SIG-M5 treated with dmso at 0.1 percent for 504 hours (cell line): ENCODE results near the gene CRIP3.

ENCODE experiments used
- DNase-seq: peaks from one replicate; lab custom pipeline; 2025; ENCODE audit not compliant: unreplicated experiment; lab: John Stamatoyannopoulos, UW

CRIP3 gene

DNA sequence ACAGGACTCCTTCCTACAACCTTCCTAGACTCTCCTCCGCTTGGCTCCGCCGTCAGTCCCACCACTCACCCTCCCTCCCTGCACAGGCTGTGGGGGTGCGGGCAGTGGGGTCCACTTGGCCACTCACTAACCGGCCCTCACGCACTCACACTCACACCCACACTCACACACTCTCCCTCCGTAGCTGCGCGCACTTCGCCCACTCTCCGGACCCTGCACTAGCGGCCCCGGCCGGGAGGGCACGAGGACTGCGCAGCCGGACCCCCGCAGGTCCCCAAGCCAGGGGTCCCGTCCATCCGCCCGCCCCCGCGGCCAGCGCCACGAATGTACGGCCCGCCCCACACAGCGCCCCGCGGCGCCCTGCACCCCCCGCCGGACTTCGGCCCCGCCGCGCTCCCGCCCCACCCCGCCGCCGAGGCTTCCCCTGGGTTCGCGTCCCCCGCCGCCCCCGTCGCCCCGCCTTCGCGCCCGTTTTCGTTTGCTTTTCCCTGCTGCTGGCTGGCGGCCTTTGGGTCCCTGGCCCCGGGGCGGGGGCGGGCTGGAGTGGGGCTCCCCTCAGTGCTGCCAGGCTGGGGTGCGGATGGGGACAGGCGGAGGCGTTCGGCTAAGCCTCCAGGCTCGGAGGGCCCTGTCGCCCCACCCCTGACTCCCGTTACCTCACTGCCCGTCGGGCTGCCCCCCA lies 33.6 kb downstream of the CRIP3 start:
- DNase-seq = no peak

DNA sequence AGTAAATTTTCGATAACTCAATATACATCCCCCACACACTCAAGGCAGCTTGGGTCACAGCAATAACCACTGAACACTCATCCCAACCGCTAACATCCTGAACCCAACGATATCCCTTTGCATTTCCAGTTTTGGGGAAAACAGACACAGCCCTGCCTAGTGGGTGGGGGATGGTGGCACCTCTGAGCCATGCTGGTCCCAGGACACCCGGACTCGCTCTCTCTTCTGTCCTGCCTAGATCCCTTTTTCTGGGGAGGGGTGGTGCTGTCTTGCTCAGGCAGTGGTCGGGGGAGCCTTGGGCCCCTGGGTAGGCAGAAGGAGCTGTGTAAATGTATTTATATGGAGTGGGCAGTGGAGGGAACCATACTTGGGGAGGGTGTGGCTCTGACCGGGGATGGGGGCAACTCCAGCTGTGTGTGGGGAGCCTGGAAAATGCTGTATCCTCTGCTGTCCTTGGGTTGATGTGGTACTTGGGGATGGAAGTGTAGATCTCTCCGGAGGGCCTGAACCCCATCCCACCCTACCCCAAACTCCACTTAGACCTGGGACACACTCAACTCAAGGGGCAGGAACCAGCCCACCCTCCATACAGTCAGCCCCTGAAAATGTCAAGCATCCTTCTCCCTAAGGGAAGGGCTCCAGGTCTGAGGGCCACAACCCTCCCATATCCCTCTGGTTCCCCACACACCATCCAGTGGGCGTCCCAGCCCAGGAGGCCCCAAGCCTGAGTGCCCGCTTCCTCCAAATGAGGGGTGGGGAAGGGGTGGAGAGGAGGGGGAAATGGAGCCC lies 34.3 kb downstream of the CRIP3 start:
- no peak for DNase-seq

- DNase-seq = no peak
Observed at GRCh38 chr6:43273707-43274106, 34.9 kb downstream of the CRIP3 start.

- DNase-seq = no peak
Observed at GRCh38 chr6:43271944-43272343, 36.7 kb downstream of the CRIP3 start.

- DNase-seq = no peak
Observed at GRCh38 chr6:43271103-43271815, 37.4 kb downstream of the CRIP3 start.

DNA sequence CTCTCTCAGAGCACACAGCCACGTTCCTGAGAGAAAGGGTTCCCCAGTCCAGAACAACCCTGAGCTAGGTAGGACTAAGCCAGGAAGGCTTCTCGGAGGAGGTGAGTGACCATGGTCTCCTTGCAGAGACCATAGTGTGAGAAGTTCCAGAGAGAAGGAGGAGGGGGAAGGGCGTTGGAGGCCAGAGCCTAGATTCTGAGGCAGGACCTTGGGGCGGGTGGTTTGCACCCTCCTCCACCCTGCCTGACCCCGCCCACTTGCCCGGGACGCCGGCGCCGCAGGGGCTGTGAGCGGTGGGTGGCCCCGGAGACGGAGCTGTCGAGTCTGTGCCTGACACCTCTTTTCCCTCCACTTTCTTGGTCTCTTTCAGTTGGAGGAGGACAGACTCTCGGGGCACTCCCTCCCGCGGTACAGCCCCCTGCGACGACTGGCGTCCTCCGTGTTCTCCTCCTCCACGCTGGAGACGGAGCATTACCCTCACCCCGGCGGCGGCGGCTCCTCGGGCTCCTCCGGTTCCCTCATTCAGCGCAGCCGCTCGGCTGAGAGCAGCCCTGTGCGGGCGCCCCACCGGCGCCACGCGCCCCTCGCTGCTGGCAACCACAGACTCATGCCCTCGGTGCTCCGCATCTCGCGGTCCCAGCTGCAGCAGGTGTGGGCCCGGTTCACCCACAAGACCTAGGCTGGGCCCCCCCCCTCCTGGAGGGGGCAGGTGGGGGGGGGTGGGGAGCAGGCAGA lies 39.2 kb downstream of the CRIP3 start:
- DNase-seq = no peak

DNA sequence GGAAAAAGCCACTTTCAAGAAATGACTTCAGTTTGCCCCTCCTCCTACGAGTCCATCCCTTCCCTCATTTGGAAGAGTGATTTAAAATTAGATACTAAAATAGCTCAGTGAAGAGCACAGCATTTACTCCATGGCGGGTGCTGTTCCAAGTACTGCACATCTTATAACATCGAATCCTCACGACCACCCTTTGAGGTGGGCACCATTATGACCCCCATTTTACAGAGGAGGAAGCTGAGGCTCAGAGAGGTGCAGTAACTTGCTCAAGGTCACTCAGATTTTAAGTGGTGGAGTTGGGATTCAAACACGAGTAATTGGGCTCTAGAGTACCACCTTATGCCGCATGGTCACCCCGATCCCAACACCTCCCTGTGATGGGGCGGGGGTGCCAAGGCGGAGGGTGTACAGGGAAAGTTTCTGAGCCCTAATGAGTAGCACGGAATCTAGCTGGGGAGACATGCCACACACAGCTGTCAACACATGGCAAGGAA lies 39.8 kb downstream of the CRIP3 start:
- DNase-seq = no peak

DNA sequence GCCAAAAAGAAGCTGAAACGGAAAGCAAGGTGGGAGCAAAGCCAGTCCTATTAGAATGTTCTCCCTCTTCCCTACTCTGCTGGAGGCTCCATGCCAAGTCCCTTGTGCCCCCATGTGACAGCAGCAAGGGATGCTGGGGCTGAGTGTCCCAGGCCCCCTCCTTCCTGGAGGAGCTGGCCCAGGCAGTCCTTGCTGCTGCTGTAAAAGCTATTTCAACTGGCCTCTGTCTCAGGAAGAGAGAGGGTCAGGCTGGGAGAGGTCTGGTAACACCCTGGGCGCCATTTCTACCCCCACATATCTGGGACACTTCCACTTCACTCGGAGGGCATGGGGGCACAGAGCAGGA lies 40.3 kb downstream of the CRIP3 start:
- no peak for DNase-seq

GRCh38 chr6:43267619-43268354 lies 40.8 kb downstream of the CRIP3 start:
- DNase-seq = no peak

GRCh38 chr6:43265564-43265963 lies 43.1 kb downstream of the CRIP3 start:
- DNase-seq = no peak

DNA sequence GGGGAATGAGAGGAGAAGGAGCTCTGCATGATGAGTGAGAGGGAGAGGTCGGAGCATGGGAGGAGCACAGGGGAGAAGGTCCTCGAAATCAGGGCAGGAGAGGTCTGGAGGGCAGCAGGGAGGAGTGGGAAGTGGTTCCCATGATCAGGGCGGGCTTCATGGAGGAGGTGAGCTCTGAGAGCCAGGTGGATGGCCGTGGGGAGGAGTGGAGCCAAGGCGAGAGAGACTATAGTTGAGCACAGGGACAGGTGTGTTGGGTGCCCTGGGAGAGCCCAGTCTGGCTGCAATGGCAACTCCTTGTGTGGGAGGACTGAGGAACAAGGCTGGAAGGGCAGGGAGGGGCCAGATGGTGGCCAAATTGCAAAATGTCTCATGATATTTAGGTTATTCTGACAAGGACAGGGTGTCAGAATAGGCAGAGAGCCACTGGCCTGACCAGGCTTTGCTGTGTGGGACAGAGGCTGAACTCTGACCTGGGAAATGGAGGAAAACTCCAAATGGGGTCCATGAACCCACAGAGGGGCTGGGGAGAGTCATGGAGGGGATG lies 44.0 kb downstream of the CRIP3 start:
- no peak for DNase-seq

DNA sequence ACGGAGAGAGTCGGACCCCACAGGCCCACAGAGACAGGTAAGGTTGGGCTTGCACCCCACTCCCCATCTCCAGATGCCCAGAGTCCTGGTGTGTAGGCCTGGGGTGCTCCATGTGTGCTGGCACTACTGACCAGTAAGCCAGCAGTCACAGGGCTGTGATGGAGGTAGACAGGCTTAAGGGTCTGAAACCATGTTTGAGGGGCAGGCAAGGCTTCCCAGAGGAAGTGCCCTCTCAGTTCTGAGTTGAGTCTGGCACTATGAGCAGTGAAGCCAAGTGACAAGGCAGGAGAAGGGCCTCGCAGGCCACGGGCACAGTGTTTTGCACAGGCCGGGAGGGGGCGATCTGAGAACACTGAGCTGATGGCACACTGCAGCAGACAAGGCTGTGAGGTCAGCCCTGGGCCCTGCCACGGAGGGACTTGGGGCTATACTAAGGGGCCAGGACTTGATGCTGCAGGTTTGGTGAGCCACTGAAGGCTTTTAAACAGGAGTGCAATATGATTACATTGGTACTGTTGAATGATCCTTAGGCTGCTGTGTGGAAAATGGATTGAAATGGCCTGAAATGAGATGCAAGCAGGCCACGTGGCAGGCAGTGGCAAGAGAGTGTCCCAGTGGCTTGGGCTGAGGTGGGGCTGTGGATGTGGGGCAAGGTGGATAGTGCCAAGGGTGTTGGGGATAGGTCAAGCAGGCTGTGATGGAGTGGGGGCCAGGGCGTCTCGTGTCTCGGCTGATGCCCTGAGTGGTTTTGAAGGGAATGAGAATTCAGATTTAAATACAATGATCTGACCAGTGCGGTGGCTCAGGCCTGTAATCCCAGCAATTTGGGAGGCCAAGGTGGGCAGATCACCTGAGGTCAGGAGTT lies 45.1 kb downstream of the CRIP3 start:
- peak; percentile 59 for DNase-seq

- DNase-seq = no peak
Observed at GRCh38 chr6:43262780-43263313, 45.8 kb downstream of the CRIP3 start.

- DNase-seq = no peak
Observed at GRCh38 chr6:43262000-43262779, 46.4 kb downstream of the CRIP3 start.

GRCh38 chr6:43261198-43261597 lies 47.4 kb downstream of the CRIP3 start:
- no peak for DNase-seq

DNA sequence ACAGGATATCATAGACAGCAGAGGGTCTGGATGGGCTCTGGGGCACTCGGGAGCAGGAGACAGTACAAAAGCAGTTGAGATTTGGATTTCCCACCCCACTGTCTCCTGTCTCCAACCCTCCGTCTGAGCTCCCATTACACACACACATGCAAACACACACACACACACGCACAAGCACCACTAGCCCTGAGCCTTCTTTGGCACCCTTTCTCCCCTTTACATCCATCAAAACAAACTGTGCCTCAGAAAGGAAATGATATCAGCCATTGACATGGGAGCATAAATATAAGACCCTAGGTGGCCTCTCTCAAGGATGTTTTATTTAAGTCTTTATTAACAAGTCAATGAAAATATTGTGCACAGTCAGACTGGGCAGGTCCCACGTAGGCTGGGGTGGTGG lies 47.8 kb downstream of the CRIP3 start:
- DNase-seq = no peak

DNA sequence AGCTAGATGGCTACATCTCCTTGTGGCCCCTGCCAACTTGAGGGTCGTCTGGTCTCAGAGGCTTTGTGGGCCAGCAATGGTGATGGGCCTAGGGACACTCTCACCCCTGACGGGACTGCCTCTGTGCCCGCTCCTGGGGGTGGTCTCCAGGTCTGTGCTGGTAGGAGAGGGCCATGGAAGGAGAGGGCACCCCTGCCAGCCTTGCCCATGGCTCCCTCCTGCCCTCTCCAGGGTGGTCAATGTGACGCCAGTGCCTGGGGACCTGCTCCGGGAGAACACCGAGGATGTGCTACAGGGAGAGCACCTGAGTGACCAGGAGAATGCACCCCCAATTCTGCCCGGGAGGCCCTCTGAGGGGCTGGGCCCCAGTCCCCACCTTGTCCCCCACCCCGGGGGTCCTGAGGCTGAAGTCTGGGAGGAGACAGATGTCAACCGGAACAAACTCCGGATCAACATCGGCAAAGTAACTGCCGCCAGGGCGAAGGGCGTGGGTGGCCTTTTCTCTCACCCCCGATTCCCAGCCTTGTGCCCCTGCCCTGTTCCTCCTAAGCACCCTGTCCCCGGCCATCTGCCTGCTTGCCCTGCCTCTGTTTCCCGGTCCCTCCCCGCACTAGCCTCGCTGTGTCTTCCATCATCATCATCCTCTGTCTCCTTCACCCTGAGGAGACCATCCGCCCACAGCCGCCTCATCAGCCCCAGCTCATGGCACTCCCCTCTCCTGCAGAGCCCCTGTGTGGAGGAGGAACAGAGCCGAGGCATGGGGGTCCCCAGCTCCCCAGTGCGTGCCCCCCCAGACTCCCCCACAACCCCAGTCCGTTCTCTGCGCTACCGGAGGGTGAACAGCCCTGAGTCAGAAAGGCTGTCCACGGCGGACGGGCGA lies 49.6 kb downstream of the CRIP3 start:
- no peak for DNase-seq
